RCC 7860 (cell line): Measurements from ENCODE around the gene SART1.
A peak's percentile ranks its signal among the peaks of the same experiment; 100 is the strongest.
"Not testable (repeated sequence)": the region's sequence is repeated elsewhere in the genome, so short reads cannot be mapped to it uniquely, and the experiment has no call there.

Experiments
- DNase-seq: peaks from one replicate; pipeline ENCODE4 v3.0.0-alpha.2; 2015; ENCODE audit warnings: low spot score
- FAIRE-seq: peaks from 2 replicates; lab custom pipeline; 2012; peaks lifted over from hg19 to GRCh38; lab: Jason Lieb, UNC

Gene SART1

DNA sequence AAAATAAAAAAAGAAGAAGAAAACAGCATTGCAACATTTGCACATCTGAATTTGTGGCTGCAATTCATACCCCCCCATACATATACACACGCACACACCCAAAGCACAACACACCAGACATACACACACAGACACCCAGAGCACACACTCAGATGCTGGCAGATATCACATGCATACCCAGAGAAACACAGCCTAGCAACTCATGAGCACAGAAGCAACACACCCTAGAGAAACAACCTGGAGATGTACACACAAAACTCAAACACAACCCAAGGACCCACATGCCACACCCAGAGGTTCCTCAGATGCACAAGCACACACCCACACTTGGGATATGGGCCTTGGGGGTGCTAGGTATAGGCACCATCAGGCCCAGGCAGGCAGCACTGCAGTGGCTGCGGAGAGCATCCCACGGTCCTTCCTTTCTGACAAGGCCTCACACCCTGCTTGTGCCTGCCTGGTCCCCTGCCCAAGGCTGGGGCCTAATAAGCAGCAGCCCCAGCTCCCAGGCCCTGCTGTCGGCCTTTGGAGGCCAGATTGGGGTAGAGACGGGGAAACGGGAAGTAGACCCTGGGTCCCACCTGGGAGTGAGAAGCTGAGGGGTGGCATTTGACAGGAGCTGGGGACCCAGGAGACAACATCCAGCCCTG is 53.4 kb downstream of the SART1 start:
- FAIRE-seq (no peak), DNase-seq (peak; percentile 20)

DNA sequence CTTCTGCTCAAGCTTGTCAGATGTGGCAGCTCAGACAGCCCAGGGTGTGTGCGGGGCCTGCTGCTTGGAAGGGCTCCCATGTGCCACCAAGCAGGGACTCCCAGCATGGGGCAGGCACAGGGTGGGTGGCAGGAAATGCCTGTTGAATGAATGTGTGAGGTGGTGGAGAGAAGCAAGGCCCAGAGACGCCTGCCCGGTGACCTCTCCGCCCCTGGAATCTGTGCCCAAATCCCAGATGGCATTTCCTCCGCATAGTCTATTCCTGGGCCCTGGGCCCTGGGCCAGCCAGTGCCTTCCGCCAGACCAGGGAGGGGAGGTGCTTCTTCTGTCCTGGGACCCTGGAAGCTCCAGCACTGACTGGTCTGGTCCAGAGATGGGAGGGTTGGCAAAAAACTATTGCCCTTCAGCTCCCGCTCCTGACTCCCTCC is 53.9 kb downstream of the SART1 start:
- DNase-seq (peak; percentile 90), FAIRE-seq (peak; percentile 67)

DNA sequence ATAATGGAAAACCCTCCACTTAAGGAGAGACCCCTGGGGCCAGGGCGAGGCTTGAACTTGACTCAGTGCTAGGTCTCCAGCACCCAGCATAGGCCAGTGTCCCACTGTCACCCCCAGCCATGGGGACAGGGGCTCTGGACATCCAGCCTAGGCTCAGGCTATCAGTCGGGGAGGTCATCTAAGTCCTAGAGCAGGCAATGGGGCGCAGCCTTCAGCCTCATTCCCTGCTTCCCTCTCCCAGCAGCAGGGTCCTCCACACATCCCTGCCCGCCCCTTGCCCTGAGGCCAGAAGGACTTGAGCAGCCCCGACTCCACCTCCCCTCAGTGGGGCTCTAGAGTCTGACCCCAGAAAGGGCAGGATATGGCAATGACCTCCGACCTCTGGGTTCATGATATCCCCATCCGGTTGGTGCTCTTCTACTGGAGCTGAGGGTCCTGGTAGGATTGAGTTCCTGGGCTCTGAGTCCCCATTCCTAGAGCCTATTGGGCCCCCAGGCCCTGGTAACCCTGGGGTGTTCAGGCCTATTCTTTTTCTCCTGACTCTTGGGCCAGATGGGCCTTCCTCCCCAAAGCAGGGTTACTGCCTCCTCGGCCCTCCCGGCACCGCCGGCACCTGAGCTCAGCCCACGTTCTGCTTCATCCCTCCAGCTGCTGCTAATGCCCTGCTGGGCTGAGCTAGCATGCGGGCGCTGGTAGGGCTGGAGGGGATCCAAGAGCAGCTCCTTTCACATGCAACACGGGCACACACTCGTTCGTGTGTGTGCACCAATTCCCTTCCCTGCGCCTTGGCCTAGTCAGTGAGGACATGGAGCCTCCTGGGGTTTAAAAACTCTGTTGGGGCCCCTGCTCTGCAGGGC is 54.6 kb downstream of the SART1 start:
- FAIRE-seq (no peak), DNase-seq (no peak)

DNA sequence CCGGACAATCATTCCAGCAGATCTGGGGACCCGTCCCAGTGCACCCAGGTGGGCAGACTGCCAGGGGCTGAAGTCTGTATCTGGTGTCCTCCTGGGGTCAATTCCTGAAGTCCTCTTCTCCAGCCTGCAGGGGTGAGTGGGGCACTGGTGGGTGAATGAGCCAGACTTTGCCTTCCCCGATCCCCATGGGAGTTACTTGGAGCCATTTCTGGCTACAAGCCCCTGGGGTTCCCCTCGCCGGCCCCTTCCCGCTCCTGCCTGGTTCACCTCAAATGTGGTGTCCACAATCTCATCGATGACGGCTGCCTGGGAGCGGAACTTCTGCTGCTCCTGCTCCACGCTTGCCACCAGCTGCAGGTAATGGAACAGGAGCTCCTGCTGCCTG is 55.3 kb downstream of the SART1 start:
- no peak for FAIRE-seq
- DNase-seq: no peak

DNA sequence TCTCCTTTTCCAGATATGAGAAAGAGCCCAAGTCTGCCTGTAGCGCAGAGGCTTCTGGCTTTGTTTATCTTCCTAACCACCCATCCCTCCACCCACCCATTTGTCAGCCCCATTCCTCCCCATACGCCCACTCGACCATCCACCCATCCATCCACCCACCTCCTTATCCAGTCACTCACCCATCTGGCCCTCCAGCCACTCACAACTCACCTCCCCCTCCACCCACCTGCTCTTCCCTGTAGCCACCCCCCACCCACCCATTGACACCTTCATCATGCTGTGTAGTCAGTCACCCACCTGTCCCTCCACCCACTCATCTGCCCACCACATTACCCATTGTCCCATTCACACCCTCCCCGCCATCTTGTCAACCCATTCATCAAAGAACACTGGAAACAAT is 55.8 kb downstream of the SART1 start:
- DNase-seq: no peak
- FAIRE-seq: no peak

DNA sequence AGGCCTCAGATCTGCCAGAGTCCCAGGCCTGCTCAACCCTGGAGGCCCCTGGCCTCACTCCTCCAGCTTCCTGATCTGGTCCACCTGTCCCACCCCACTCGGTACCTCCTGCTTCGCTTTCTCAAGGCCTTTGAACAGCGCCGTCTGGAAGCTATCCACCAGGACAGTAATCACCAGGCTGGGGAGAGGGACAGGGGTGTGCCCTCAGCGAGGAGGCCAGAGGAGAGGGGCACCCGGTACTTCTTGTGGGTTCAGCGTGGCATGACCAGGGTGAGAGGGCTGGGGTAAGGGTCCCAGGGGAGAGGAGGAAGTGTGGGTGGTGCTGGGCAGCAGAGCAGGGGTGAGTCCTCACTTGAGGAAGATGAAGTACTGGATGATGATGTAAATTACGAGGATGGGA is 58.7 kb downstream of the SART1 start:
- DNase-seq: no peak
- no peak for FAIRE-seq

DNA sequence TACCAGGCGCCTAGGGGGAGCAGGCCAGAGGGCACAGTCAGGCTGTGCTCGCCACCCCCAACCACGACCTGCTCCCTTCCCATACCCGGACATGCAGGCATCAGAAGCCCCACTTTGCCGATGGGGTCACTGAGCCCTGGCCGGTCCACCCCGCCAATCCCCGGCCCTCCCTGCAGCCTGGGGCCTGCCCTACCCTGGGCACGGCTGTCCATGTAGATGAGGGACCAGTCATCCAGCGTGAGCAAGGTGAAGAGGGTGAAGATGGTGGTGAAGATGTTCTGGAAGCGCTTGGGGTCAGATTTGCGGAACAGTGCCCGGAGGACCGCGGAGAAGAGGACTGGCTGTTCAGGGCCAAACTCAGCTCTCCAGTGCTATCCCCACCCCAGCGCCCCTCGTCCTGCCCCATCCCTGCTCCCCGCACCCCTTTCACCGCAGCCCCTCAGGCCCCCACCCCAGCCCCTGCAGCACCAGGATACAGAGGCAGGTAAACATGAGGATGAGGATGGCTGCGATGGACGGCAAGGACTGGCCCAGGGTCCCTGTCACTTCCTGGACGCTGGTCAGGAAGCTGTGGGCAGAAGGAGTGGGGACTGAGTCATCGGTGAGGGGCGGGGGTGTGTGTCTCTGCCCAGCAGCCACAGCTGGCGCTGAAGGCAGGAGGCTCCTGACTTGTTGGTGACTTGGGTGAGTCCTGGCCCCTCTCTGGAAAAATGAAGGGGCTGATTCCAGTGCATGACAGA is 59.3 kb downstream of the SART1 start:
- FAIRE-seq (peak; percentile 62), DNase-seq (peak; percentile 75)

DNA sequence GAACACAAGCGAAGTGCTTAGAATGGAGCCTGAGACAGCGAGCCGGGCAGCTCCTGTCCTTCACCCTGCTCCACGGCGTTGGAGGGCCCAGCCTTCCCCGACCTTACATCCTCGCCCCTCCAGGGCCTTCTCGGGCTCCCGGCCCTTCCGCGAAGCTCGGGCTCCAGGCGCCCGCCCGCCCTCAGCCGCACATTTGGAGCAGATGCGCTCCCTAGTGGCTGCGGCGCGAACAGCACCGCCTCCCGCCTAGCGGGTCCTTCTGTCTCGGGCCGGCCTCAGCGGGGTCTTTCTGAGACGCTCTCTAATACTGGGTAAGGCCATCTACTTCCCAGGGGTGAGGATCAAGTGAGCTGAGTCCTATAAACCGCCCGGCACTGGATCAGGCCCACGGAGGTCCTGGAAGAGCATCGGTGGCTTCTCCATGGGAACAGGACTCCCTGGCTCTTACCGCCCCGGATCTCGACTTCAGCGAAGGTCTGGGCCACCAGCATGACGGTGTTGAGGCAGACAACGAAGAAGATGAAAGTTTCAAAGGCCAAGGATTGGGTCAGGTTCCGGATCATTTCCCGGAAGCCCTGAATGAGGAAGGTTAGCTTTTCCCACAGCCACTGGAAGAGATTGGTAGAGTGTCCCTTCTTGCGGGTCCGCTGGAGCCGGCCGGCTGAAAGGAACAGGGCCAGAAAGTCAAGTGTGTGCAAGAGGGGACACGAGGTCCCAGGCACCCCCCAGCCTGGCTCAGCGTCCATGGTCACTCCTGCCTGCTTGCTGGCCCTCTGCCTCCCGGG is 61.1 kb downstream of the SART1 start:
- FAIRE-seq (no peak), DNase-seq (peak; percentile 39)

DNA sequence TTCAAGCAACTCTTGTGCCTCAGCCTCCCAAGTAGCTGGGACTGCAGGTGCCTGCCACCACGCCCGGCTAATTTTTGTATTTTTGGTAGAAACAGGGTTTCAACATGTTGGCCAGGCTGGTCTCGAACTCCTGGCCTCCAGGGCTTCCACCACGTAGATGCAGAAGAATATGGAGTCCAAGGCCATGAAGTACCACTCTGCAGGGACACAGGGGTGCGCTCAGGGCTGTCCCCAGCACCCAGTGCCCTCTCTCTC is 61.6 kb downstream of the SART1 start:
- not testable (repeated sequence) for DNase-seq, FAIRE-seq

DNA sequence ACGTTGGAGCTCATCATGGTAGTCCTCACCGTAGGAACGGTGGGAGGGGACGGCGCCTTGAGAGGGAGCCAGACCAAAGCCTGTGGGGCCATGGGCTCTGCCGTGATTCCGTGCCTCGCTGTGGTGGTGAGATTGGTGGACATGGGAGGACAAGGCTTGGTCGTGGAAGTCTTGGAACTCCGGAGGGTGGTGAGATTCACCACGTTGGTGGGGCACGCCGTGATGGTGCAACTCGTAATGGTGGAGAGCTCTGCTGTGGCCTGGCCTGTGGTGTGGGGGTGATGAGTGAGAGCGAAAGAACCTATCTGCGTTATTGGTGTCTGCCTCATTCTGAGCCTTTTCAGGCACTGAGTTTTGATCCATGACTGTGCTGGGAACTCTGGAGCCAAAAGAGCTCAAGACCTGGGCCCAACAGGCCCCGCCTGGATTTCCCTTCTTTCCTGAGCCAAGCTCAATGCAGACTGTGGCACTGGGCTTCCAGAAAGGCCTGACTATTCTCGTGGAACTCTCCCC is 64.5 kb downstream of the SART1 start, which contains the start of gene CATSPER1:
TSS of gene CATSPER1 (minus strand) at position 463 of the 513 bp plus-strand sequence. CDS start at position 363, 100 bp downstream.
- no peak for FAIRE-seq

More for the DNA sequence above, 64.5 kb downstream of the SART1 start, which contains the start of gene CATSPER1:
- no peak for DNase-seq
